ENCODE measurements around the gene ATG2B. TPM values are rescaled to one million over a fixed set of nuclear protein-coding genes. Genes with fewer than 3 reads are reported as not detected.

The ATG2B gene
- total RNA-seq, 1 experiment from 2014 or later, result 19.4 TPM

DNA sequence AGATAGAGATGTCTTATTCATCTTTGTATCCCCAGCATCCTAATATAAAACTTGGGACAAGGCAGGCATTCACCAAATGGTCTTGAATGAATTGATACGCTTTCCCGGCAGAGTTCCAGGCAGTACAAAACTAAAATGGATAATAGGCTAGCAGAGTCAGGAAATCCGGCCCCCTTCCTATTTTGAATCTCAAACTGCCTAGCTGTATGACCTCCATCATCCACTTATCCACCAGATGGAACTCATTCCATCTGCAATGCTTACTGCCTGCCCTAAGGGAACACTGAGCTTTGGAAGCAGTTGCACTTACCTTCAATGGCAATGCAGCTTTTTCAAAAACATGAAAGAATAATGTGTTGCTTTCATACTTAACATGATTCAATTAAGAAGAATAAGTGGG is 63.7 kb downstream of the ATG2B start:
- Mint-ChIP-seq H3K4me3 (ENCODE audit: unreplicated experiment) (no peak overlapping the region), H3K27ac (ENCODE audit: unreplicated experiment) (no peak overlapping the region), H3K36me3 (ENCODE audit: insufficient read depth, unreplicated experiment) (peaks cover 10% of the 10 kb centered on the region), H3K9me3 (ENCODE audit: unreplicated experiment) (no peaks in the 10 kb centered on the region), H3K4me1 (ENCODE audit: low read depth, unreplicated experiment) (peaks cover 1% of the 10 kb centered on the region), H3K27me3 (ENCODE audit: insufficient read depth, unreplicated experiment) (no peaks in the 10 kb centered on the region)
- Histone ChIP-seq H3K4me3 (ENCODE audit: low read depth, low read length) (no peak overlapping the region), H3K27me3 (replicated peaks; ENCODE audit: control insufficient read depth, insufficient read depth, low read length) (no peaks in the 10 kb centered on the region), H3K36me3 (ENCODE audit: control insufficient read depth, insufficient read depth, low read length) (no peaks in the 10 kb centered on the region), H3K4me1 (peaks cover 3% of the 10 kb centered on the region; the same call in 1 of the 2 replicates), H3K9me3 (no peaks in the 10 kb centered on the region)
- ChIA-PET CTCF (no interaction called here), POLR2A (no interaction called here)
- TF ChIP-seq, protein P1, sequence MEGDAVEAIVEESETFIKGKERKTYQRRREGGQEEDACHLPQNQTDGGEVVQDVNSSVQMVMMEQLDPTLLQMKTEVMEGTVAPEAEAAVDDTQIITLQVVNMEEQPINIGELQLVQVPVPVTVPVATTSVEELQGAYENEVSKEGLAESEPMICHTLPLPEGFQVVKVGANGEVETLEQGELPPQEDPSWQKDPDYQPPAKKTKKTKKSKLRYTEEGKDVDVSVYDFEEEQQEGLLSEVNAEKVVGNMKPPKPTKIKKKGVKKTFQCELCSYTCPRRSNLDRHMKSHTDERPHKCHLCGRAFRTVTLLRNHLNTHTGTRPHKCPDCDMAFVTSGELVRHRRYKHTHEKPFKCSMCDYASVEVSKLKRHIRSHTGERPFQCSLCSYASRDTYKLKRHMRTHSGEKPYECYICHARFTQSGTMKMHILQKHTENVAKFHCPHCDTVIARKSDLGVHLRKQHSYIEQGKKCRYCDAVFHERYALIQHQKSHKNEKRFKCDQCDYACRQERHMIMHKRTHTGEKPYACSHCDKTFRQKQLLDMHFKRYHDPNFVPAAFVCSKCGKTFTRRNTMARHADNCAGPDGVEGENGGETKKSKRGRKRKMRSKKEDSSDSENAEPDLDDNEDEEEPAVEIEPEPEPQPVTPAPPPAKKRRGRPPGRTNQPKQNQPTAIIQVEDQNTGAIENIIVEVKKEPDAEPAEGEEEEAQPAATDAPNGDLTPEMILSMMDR (IDR thresholded peaks at IDR 0.05; ENCODE audit: insufficient read depth in 1 of 2, low read depth in 1 of 2, low read length in 1 of 2, severe bottlenecking in 1 of 2, unreplicated experiment in 1 of 2), result no peak
- intact Hi-C loops (cut with micrococcal nuclease; ENCODE audit: unreplicated experiment), result no loop called here
- DNase-seq, result no peak
- BruUV-seq (replicated peaks), result no TSS peak

DNA sequence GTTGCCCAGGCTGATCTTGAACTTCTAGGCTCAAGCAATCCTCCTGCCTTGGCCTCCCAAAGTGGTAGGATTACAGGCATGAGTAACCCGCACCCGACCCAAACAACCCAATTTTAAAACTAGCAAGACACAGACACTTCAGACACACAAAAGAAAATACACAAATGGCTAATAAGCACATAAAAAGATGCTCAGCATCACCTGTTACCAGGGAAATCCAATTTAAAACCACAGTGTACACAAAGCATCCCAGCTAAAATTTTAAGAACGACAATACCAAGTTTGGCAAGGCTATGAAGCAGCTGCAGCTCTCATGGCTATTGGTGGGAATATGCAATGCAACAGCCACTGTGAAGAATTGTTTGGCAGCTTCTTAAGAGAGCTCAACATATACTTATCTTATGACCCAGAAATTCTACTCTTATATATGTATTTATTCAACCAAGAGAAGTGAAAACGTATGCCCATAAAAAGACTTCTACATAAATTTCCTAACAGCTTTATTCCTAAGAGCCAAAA is 65.1 kb downstream of the ATG2B start:
- peaks cover 6% of the 10 kb centered on the region for H3K4me1 Mint-ChIP-seq (ENCODE audit: low read depth, unreplicated experiment)
- H3K27me3 ChIP-seq (replicated peaks; ENCODE audit: control insufficient read depth, insufficient read depth, low read length), result no peaks in the 10 kb centered on the region
- no peak overlapping the region for H3K4me3 ChIP-seq (ENCODE audit: low read depth, low read length)
- H3K27me3 Mint-ChIP-seq (ENCODE audit: insufficient read depth, unreplicated experiment), result no peaks in the 10 kb centered on the region
- ChIA-PET CTCF (no interaction called here), POLR2A (no interaction called here)
- no peak overlapping the region for H3K27ac Mint-ChIP-seq (ENCODE audit: unreplicated experiment)
- H3K36me3 Mint-ChIP-seq (ENCODE audit: insufficient read depth, unreplicated experiment), result peaks cover 10% of the 10 kb centered on the region
- H3K36me3 ChIP-seq (ENCODE audit: control insufficient read depth, insufficient read depth, low read length), result no peaks in the 10 kb centered on the region
- H3K4me1 ChIP-seq, result no peaks in the 10 kb centered on the region
- no peak for DNase-seq
- no peaks in the 10 kb centered on the region for H3K9me3 Mint-ChIP-seq (ENCODE audit: unreplicated experiment)
- H3K4me3 Mint-ChIP-seq (ENCODE audit: unreplicated experiment), result no peak overlapping the region
- H3K9me3 ChIP-seq, result no peaks in the 10 kb centered on the region
- intact Hi-C loops (cut with micrococcal nuclease; ENCODE audit: unreplicated experiment), result loop anchor here (1.0 kb wide), 1 partner anchor 126 kb away; no protein-coding TSS in a partner anchor
- no TSS peak for BruUV-seq (replicated peaks)
- TF ChIP-seq, protein P1 (IDR thresholded peaks at IDR 0.05; ENCODE audit: insufficient read depth in 1 of 2, low read depth in 1 of 2, low read length in 1 of 2, severe bottlenecking in 1 of 2, unreplicated experiment in 1 of 2), result no peak

DNA sequence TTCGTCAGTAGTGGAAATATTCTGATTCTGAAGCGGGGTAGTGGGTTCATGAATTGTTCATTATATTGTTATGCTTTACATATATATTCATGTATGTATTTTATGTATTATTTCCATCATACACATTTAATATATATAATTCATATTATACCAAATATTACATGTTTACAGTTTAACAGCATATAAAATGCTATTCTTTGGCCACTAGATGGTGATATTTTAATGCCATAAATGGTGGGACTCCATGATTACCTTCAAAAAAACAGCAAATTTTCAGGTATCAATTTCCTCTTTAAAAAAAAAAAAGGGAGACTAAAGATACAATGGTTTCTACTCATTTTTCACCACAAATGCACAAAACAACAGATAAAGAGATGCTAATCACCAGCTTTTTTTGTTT is 66.1 kb downstream of the ATG2B start:
- CTCF ChIA-PET, result no interaction called here
- POLR2A ChIA-PET, result no interaction called here

More for the DNA sequence above, 66.1 kb downstream of the ATG2B start:
- Mint-ChIP-seq H3K4me1 (ENCODE audit: low read depth, unreplicated experiment) (peaks cover 6% of the 10 kb centered on the region), H3K36me3 (ENCODE audit: insufficient read depth, unreplicated experiment) (peaks cover 6% of the 10 kb centered on the region), H3K4me3 (ENCODE audit: unreplicated experiment) (no peak overlapping the region), H3K9me3 (ENCODE audit: unreplicated experiment) (no peaks in the 10 kb centered on the region), H3K27ac (ENCODE audit: unreplicated experiment) (no peak overlapping the region), H3K27me3 (ENCODE audit: insufficient read depth, unreplicated experiment) (no peaks in the 10 kb centered on the region)
- no peaks in the 10 kb centered on the region for H3K27me3 ChIP-seq (replicated peaks; ENCODE audit: control insufficient read depth, insufficient read depth, low read length)
- no TSS peak for BruUV-seq (replicated peaks)
- no peak for DNase-seq
- no peaks in the 10 kb centered on the region for H3K4me1 ChIP-seq
- H3K9me3 ChIP-seq, result no peaks in the 10 kb centered on the region
- no peak overlapping the region for H3K4me3 ChIP-seq (ENCODE audit: low read depth, low read length)
- TF ChIP-seq, protein P1 (IDR thresholded peaks at IDR 0.05; ENCODE audit: insufficient read depth in 1 of 2, low read depth in 1 of 2, low read length in 1 of 2, severe bottlenecking in 1 of 2, unreplicated experiment in 1 of 2), result peak; percentile 15 to 44
- H3K36me3 ChIP-seq (ENCODE audit: control insufficient read depth, insufficient read depth, low read length), result no peaks in the 10 kb centered on the region
- intact Hi-C loops (cut with micrococcal nuclease; ENCODE audit: unreplicated experiment), result loop anchor here (1.0 kb wide), 1 partner anchor 127 kb away; no protein-coding TSS in a partner anchor

Measured in Caco-2 (cell line).